WI38 (cell line): Measurements from ENCODE around the gene SCAPER.

Experiments
- H3K4me3 ChIP-seq: 2 replicates; pipeline ENCODE4 v1.5.1; 2011; ENCODE audit warnings: low read depth, mild to moderate bottlenecking, control low read depth, low read length
- CTCF ChIP-seq: IDR thresholded peaks from 2 replicates; pipeline ENCODE4 v1.5.1; 2012; ENCODE audit warnings: low read depth, mild to moderate bottlenecking, control low read depth, low read length

Gene SCAPER

GRCh38 chr15:76815421-76815820, 89.7 kb downstream of the SCAPER start:
- no peak for TF ChIP-seq CTCF
- H3K4me3 ChIP-seq, result no peak overlapping the region

GRCh38 chr15:76812381-76812780, 92.8 kb downstream of the SCAPER start:
- H3K4me3 ChIP-seq, result no peak overlapping the region
- no peak for TF ChIP-seq CTCF

- no peak for TF ChIP-seq CTCF
- H3K4me3 ChIP-seq, result no peak overlapping the region
Measured at GRCh38 chr15:76809412-76810103, 95.6 kb downstream of the SCAPER start.

GRCh38 chr15:76803049-76803571, 102.0 kb downstream of the SCAPER start:
- TF ChIP-seq CTCF, result no peak
- no peak overlapping the region for H3K4me3 ChIP-seq

GRCh38 chr15:76802411-76802810, 102.7 kb downstream of the SCAPER start:
- no peak overlapping the region for H3K4me3 ChIP-seq
- TF ChIP-seq CTCF, result no peak

- no peak for TF ChIP-seq CTCF
- H3K4me3 ChIP-seq, result no peak overlapping the region
Measured at GRCh38 chr15:76799760-76800159, 105.4 kb downstream of the SCAPER start.

GRCh38 chr15:76795217-76795616, 109.9 kb downstream of the SCAPER start:
- TF ChIP-seq CTCF, result no peak
- H3K4me3 ChIP-seq, result no peak overlapping the region
